Progenitor cell of endocrine pancreas (in vitro differentiated cells): ENCODE measurements around the gene TYMP. TPM values are rescaled to one million over a fixed set of nuclear protein-coding genes. Genes with fewer than 3 reads are reported as not detected.

Experiments
- DNase-seq: peaks from one replicate; pipeline ENCODE4 v3.0.0; 2021; ENCODE audit warnings: low spot score; ENCODE audit not compliant: unreplicated experiment
- H3K27ac Mint-ChIP-seq: 2 replicates; pipeline ENCODE4 v1.8.0; 2021; ENCODE audit warnings: mild to moderate bottlenecking, moderate library complexity, mixed read lengths
- H3K27me3 Mint-ChIP-seq: 2 replicates; pipeline ENCODE4 v1.8.0; 2021; ENCODE audit warnings: mixed read lengths
- H3K36me3 Mint-ChIP-seq: 2 replicates; pipeline ENCODE4 v1.8.0; 2022; ENCODE audit warnings: mixed read lengths; ENCODE audit not compliant: insufficient read depth
- H3K4me1 Mint-ChIP-seq: 2 replicates; pipeline ENCODE4 v1.8.0; 2021; ENCODE audit warnings: low read depth, mixed read lengths
- H3K4me3 Mint-ChIP-seq: 2 replicates; pipeline ENCODE4 v1.8.0; 2021; ENCODE audit warnings: low read depth, mild to moderate bottlenecking, moderate library complexity, mixed read lengths
- H3K9me3 Mint-ChIP-seq: 2 replicates; pipeline ENCODE4 v1.8.0; 2021; ENCODE audit warnings: low read depth, mixed read lengths
- CTCF ChIP-seq: fragments of 200-600 bp; sonication (generic); IDR thresholded peaks from one replicate; pipeline ENCODE4 v1.5.0; 2021; ENCODE audit warnings: antibody characterized with exemption, mild to moderate bottlenecking; ENCODE audit not compliant: unreplicated experiment
- total RNA-seq: library from RNA; stranded (reverse); gene quantifications from 2 replicates; pipeline ENCODE4 v1.2.1, GENCODE V29; 2021

The TYMP gene
- total RNA-seq, 1 donor from 2014 or later = 1.6 TPM

GRCh38 chr22:50526108-50526833 is 3.5 kb downstream of the TYMP start:
- Mint-ChIP-seq H3K4me3 (peak overlapping the region; percentile 61), H3K4me1 (peaks cover 11% of the 10 kb centered on the region), H3K36me3 (peaks cover 4% of the 10 kb centered on the region), H3K9me3 (no peaks in the 10 kb centered on the region), H3K27me3 (peaks cover 18% of the 10 kb centered on the region), H3K27ac (peak overlapping the region; percentile 33)
- peak; percentile 70 for DNase-seq
- TF ChIP-seq CTCF = peak; percentile 69

DNA sequence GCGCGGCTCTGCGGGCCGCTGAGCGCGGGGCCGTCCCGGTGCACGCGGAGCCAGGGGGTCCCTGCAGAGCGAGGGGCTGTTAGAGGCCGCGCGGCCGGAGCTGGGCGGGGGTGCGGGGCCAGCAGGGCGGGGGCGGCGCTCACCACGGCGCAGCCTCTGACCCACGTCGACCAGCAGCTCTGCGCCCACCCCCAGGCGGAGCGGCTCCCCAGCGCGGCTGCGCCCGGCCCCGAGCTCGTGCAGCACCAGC is 4.0 kb downstream of the TYMP start:
- H3K9me3 Mint-ChIP-seq = no peaks in the 10 kb centered on the region
- peaks cover 4% of the 10 kb centered on the region for H3K36me3 Mint-ChIP-seq
- DNase-seq = no peak
- peaks cover 14% of the 10 kb centered on the region for H3K27me3 Mint-ChIP-seq
- H3K4me1 Mint-ChIP-seq = peaks cover 11% of the 10 kb centered on the region
- H3K27ac Mint-ChIP-seq = no peak overlapping the region
- TF ChIP-seq CTCF = peak; percentile 65
- H3K4me3 Mint-ChIP-seq = peak overlapping the region; percentile 83

DNA sequence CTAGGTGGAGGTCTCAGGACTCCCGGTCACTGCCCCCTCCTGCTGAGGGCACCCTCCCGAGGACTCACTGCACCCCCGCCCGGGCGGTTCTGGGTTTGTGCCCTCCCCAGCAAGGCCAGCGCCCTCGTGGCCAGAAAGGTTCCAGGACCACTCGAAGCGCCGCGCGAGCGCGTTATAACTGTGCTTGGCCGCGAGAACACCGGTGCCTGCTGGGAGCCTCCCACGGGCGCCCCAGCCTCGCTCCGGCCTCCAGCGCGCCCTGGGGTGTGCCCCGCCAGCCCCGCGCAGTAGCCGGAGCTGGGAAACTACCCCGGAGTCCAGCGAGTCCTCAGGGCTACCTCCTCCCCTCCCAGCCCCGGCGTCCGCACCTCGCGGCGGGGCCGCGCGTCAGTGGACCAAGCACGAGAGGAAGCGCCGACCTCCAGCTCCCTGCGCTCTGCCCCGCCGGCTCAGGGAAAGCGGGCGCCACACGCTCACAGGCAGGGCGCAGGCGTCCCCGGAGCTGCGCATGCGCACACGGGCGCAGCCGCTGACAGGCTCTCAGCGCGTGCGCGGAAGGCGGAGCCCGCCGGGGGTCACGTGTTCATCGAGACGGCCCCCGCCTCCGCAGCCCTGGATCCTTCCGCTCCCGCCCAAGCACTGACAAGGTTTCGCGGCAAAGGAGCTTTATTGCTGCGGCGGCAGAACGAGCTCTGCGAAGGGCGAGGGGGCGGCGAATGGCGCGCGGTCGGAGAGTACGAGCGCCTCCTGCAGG is 4.5 kb downstream of the TYMP start, which contains the start of gene SCO2:
Gene SCO2, minus strand, starts transcription at position 495 of the 754 bp plus-strand sequence. CDS start 1,187 bp downstream, outside the sequence.
- Mint-ChIP-seq H3K4me3 (peak within 1 kb of the TSS; percentile 83), H3K36me3 (peaks cover 4% of the 10 kb centered on the region), H3K27ac (peak within 1 kb of the TSS; percentile 96), H3K4me1 (peaks cover 11% of the 10 kb centered on the region), H3K9me3 (no peaks in the 10 kb centered on the region), H3K27me3 (peaks cover 14% of the 10 kb centered on the region)
- peak; percentile 95 for DNase-seq
- no peak for TF ChIP-seq CTCF

GRCh38 chr22:50524676-50525103 is 5.1 kb downstream of the TYMP start:
- peaks cover 4% of the 10 kb centered on the region for H3K36me3 Mint-ChIP-seq

More at GRCh38 chr22:50524676-50525103, 5.1 kb downstream of the TYMP start:
- Mint-ChIP-seq H3K4me1 (peaks cover 11% of the 10 kb centered on the region), H3K27me3 (peaks cover 14% of the 10 kb centered on the region), H3K4me3 (peak overlapping the region; percentile 83), H3K9me3 (no peaks in the 10 kb centered on the region), H3K27ac (peak overlapping the region; percentile 96)
- DNase-seq = no peak
- TF ChIP-seq CTCF = no peak
